Measurements from ENCODE around the gene SIGLEC8. TPM values are rescaled to one million over a fixed set of nuclear protein-coding genes. Genes with fewer than 3 reads are reported as not detected.
"Not testable (repeated sequence)": the region's sequence is repeated elsewhere in the genome, so short reads cannot be mapped to it uniquely, and the experiment has no call there.

SIGLEC8 gene
- total RNA-seq, 1 donor from 2014 or later, result not detected

DNA sequence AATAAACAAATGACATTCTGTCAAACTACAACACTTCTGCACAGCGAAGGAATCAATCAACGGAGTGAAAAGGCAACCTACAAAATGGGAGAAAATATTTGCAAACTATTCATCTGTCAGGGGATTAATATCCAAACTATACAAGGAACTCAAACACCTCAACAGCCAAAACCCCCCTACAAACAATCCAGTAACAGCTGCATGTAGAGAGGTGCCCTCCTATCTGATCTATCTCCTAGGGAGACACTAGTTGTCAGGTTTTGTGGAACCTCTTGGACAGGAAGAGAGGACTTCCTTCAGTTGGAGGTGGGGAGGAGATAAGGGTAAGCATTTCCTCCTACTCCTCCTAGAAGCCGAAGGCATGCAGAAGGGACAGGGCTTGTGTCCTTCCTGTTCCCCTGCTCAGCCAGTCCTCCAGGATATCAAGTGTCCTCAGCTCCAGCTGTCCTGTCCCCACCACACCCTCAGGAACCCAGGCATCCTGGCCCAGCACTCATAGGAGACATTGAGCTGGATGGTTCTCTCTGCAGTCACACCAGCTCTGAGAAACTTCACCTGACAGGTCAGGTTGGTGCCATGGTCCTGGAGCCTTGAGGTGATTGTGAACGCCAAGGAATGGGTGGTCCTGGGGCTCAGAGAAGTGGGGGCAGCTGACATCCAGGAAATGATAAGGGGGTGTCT, 9.8 kb upstream of the SIGLEC8 start:
- H3K4me1 Mint-ChIP-seq (ENCODE audit: unreplicated experiment), result no peaks in the 10 kb centered on the region
- peak; percentile 27 for DNase-seq (ENCODE audit: extremely low spot score, unreplicated experiment)
- H3K27ac Mint-ChIP-seq, result no peak overlapping the region
- no peaks in the 10 kb centered on the region for H3K9me3 Mint-ChIP-seq
- no peak overlapping the region for H3K4me3 Mint-ChIP-seq
- TF ChIP-seq, protein P1, sequence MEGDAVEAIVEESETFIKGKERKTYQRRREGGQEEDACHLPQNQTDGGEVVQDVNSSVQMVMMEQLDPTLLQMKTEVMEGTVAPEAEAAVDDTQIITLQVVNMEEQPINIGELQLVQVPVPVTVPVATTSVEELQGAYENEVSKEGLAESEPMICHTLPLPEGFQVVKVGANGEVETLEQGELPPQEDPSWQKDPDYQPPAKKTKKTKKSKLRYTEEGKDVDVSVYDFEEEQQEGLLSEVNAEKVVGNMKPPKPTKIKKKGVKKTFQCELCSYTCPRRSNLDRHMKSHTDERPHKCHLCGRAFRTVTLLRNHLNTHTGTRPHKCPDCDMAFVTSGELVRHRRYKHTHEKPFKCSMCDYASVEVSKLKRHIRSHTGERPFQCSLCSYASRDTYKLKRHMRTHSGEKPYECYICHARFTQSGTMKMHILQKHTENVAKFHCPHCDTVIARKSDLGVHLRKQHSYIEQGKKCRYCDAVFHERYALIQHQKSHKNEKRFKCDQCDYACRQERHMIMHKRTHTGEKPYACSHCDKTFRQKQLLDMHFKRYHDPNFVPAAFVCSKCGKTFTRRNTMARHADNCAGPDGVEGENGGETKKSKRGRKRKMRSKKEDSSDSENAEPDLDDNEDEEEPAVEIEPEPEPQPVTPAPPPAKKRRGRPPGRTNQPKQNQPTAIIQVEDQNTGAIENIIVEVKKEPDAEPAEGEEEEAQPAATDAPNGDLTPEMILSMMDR (conservative IDR thresholded peaks at IDR 0.05), result no peak
- H3K36me3 Mint-ChIP-seq, result no peaks in the 10 kb centered on the region
- peaks cover 56% of the 10 kb centered on the region for H3K27me3 Mint-ChIP-seq

DNA sequence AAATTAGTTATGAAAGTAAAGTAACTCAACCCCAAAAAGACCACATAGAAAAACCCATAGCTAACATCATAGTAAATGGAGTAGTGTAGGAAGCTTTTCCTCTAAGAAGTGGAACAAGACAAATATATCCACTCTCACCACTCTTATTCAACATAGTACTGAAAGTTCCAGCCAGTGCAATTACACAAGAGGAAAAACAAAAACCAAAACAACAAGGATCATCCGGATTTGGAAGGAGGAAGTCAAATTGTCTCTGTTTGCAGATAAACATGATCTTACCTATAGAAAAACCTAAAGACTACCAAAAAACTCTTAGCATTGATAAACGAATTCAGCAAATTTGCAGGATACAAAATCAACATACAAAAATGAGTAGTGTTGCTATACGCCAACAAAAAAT, 8.5 kb upstream of the SIGLEC8 start:
- Mint-ChIP-seq H3K4me1 (ENCODE audit: unreplicated experiment) (no peaks in the 10 kb centered on the region), H3K9me3 (no peaks in the 10 kb centered on the region), H3K27me3 (peaks cover 57% of the 10 kb centered on the region), H3K27ac (no peak overlapping the region), H3K36me3 (no peaks in the 10 kb centered on the region), H3K4me3 (no peak overlapping the region)
- TF ChIP-seq, protein P1 (conservative IDR thresholded peaks at IDR 0.05), result no peak
- no peak for DNase-seq (ENCODE audit: extremely low spot score, unreplicated experiment)

DNA sequence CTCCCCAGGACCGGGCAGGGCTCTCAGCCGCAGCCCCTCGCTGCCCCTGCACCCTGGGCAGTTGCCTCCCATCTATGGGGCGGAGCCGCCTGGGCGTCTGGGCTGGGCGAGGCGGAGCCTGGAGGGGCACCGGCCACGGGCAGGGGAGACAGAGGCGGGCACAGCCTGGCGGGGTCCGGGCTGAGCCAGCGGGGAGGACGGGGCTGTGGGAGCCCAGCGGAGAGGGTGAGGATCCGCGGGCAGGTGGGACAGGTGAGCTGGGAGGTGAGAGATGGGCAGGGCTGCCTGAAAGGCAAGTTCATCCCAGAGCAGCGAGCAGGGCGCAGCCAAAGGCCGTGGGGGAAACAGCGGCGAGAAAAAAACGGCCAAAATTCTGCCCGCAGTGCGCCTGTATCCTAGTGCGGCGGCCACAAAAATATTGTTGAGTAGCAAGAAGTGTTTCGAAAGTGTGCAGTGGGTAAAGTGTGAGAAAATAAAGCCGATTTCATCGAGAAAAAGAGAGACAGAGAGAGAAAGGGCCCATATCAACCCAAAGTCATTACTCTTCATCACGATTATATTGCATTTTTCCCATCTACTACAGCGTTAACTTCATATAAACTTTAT, 5.8 kb upstream of the SIGLEC8 start:
- H3K27me3 Mint-ChIP-seq, result peaks cover 65% of the 10 kb centered on the region
- H3K4me3 Mint-ChIP-seq; H3K27ac Mint-ChIP-seq; DNase-seq (ENCODE audit: extremely low spot score, unreplicated experiment); H3K9me3 Mint-ChIP-seq; H3K4me1 Mint-ChIP-seq (ENCODE audit: unreplicated experiment); H3K36me3 Mint-ChIP-seq: not testable (repeated sequence)

DNA sequence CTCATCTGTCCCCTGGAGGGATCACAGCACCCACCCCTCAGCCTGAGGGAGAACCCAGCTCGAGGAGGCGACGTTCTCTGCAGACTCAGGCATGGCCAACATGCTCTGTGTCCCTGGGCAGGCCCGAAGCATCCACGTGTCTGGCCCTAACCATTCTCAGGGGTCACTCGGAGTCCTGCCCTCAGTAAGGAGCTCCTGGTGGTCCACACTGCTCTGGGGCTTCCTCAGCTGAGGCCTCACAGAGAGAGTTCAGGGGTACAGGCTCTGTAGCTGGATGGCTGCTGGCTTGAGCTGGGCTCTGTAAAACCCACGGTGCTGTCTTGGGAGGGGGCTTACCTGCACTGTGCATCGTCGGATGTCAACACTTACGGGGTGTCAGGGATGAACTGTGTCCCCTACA, 4.4 kb upstream of the SIGLEC8 start:
- Mint-ChIP-seq H3K27ac (no peak overlapping the region), H3K36me3 (no peaks in the 10 kb centered on the region), H3K27me3 (peaks cover 54% of the 10 kb centered on the region), H3K4me1 (ENCODE audit: unreplicated experiment) (no peaks in the 10 kb centered on the region), H3K4me3 (no peak overlapping the region), H3K9me3 (no peaks in the 10 kb centered on the region)
- TF ChIP-seq, protein P1 (conservative IDR thresholded peaks at IDR 0.05), result no peak
- peak; percentile 48 for DNase-seq (ENCODE audit: extremely low spot score, unreplicated experiment)

DNA sequence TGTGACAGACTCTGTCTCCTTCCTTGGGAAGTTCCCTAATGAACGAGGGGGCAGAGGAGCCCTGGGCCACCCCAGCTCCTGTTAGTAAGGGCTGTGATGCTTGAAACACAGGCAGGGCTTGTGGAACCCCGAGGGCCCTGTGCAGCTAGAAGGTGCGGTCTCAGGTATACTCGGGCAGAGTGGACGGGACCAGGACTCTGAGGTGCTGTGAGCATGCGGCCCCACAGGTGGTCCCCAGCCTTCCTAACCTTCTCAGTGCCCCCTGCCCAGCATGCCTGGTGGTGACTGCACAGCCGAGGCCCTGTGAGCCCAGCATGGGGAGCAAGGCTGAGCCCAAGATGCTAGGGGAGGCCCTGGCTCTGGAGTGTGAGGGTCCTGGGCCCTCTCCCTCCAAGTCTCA, 4.0 kb upstream of the SIGLEC8 start:
- H3K27ac Mint-ChIP-seq, result no peak overlapping the region
- H3K36me3 Mint-ChIP-seq, result no peaks in the 10 kb centered on the region
- no peaks in the 10 kb centered on the region for H3K9me3 Mint-ChIP-seq
- H3K4me3 Mint-ChIP-seq, result no peak overlapping the region
- TF ChIP-seq, protein P1 (conservative IDR thresholded peaks at IDR 0.05), result no peak
- peaks cover 50% of the 10 kb centered on the region for H3K27me3 Mint-ChIP-seq
- H3K4me1 Mint-ChIP-seq (ENCODE audit: unreplicated experiment), result no peaks in the 10 kb centered on the region
- peak; percentile 48 for DNase-seq (ENCODE audit: extremely low spot score, unreplicated experiment)

DNA sequence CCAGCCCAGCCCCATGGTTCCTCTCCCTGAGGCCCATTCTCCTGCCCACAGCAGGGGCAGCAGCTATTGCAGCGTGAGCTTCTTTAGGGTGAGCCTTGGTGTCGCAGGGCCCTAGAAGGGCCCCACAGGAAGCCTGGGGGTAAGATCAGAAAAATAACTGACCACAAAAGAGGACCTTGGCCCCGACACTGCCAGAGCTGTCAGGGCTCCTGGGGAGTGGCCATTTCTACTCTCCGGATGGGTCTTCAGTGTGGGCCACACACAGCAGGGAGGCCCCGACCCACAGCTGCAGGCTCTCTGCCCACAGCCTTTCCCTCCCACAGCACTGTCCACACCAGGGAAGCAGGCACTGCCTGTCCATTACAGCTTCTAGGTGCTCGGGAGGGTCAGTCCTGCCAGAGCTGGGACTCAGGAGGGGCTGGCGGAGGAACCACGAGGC, 3.5 kb upstream of the SIGLEC8 start:
- DNase-seq (ENCODE audit: extremely low spot score, unreplicated experiment), result peak; percentile 44
- H3K27me3 Mint-ChIP-seq, result peaks cover 44% of the 10 kb centered on the region
- no peak overlapping the region for H3K27ac Mint-ChIP-seq
- H3K4me3 Mint-ChIP-seq, result no peak overlapping the region
- no peaks in the 10 kb centered on the region for H3K36me3 Mint-ChIP-seq
- H3K9me3 Mint-ChIP-seq, result no peaks in the 10 kb centered on the region
- TF ChIP-seq, protein P1 (conservative IDR thresholded peaks at IDR 0.05), result no peak
- no peaks in the 10 kb centered on the region for H3K4me1 Mint-ChIP-seq (ENCODE audit: unreplicated experiment)
